IMR-90 (cell line): Measurements from ENCODE around the gene EPB41L5.

Experiments
- MAFK ChIP-seq: IDR thresholded peaks from 2 replicates; pipeline ENCODE4 v1.6.1; 2012; ENCODE audit warnings: low read depth, low read length, improper control_type of control experiment
- POLR2A ChIP-seq: IDR thresholded peaks from 2 replicates; pipeline ENCODE4 v1.6.1; 2012; ENCODE audit warnings: mild to moderate bottlenecking, low read depth, low read length
- RAD21 ChIP-seq: IDR thresholded peaks from 2 replicates; pipeline ENCODE4 v1.6.1; 2012; ENCODE audit warnings: low read length, improper control_type of control experiment
- RCOR1 ChIP-seq: IDR thresholded peaks from 2 replicates; pipeline ENCODE4 v1.6.1; 2012; ENCODE audit warnings: mild to moderate bottlenecking, low read length, improper control_type of control experiment; ENCODE audit not compliant: insufficient replicate concordance
- SMC3 ChIP-seq: fragments of 150-350 bp; IDR thresholded peaks from 2 replicates; pipeline ENCODE4 v1.6.1; 2016; ENCODE audit warnings: low read depth, mild to moderate bottlenecking, antibody characterized with exemption, low read length, moderate library complexity
- TF ChIP-seq, protein P1 (sequence below): conservative IDR thresholded peaks from 2 replicates; pipeline ENCODE4 v1.5.1; 2012; ENCODE audit warnings: mild to moderate bottlenecking, low read depth, low read length, improper control_type of control experiment

DNA sequence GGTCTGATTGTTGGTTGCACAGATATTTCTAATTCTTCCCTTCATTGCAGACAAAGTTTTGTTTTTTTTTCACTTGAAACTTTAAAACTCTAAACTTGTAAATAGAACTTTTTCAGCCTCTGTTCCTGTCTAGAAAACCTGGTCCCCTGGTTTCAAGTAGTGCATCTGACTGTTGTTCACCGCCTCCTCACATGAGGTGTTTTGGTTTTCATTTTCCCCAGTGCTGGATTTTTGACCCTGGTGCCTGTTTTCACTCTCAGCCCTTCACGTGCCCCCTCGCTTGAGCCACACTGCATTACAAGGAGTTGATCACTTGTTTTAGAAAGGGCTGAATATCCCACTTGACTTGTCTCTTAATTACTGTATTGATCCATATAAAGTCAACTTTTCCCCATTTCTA is 110.2 kb downstream of the EPB41L5 start:
- TF ChIP-seq, protein P1, sequence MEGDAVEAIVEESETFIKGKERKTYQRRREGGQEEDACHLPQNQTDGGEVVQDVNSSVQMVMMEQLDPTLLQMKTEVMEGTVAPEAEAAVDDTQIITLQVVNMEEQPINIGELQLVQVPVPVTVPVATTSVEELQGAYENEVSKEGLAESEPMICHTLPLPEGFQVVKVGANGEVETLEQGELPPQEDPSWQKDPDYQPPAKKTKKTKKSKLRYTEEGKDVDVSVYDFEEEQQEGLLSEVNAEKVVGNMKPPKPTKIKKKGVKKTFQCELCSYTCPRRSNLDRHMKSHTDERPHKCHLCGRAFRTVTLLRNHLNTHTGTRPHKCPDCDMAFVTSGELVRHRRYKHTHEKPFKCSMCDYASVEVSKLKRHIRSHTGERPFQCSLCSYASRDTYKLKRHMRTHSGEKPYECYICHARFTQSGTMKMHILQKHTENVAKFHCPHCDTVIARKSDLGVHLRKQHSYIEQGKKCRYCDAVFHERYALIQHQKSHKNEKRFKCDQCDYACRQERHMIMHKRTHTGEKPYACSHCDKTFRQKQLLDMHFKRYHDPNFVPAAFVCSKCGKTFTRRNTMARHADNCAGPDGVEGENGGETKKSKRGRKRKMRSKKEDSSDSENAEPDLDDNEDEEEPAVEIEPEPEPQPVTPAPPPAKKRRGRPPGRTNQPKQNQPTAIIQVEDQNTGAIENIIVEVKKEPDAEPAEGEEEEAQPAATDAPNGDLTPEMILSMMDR: no peak
- TF ChIP-seq RCOR1 (no peak), MAFK (no peak), POLR2A (no peak), RAD21 (no peak), SMC3 (no peak)
